Vagina (tissue), 1 donor: ENCODE measurements around the gene ZNF697. TPM values are rescaled to one million over a fixed set of nuclear protein-coding genes. Genes with fewer than 3 reads are reported as not detected.

Experiments used
- total RNA-seq: library from RNA; depleted of rRNA; stranded (reverse); fragments of >200 nt; gene quantifications from one replicate; pipeline ENCODE4 v1.2.3, GENCODE V29; 2016

Gene ZNF697
- total RNA-seq, 1 donor from 2014 or later, result 3.7 TPM

Other genes with a start within 250 kb of the ZNF697 start
- 10.1 TPM for gene HSD3B2, start 233.1 kb downstream of the ZNF697 start, total RNA-seq
- gene HSD3B1, start 141.1 kb downstream of the ZNF697 start, total RNA-seq, result not detected
- 92.6 TPM for gene PHGDH, start 63.7 kb upstream of the ZNF697 start, total RNA-seq
- gene HMGCS2, start 120.6 kb upstream of the ZNF697 start, total RNA-seq, result 22.8 TPM
- not detected for gene REG4, start 163.2 kb upstream of the ZNF697 start, total RNA-seq
- gene ADAM30, start 248.2 kb upstream of the ZNF697 start, total RNA-seq, result not detected